ENCODE results near the gene EFL1.

DNA sequence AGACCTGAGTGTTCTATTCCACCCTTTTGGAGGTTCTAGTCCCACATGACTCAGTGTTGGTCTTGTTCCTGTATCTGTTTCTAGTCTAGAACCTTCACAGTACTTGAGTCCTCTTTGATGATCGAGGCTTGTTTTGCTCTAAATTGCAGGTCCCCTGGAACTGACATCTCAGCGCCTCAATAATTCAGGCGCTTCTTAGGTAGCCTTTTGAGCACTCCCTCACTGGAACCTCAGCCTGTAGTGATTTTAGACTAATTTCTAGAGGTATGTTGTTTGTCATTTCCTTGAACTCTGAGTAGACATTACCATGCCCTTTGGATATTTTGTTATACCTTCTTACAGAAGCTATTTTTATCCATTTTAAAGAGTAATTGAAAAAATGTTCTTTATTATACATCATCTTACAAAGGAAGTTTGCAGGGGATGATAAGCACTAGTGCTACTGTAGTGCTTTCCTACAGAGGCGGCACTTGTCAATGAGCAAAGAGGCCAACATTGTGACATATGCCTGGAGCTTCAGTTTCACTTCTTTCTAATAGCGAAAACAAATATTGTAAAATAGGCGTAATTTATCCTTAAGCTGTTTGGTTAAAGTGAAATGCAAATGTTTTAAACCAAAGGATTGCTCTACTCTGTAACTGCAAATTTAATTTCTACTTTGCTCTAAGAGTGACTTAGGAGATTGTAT, 75.7 kb downstream of the EFL1 start:
- TF ChIP-seq GABPA (IDR thresholded peaks at IDR 0.05 in 1 of 2, conservative IDR thresholded peaks at IDR 0.05 in 1 of 2) (no peak), NR2F2 (IDR thresholded peaks at IDR 0.05) (no peak), RAD21 (IDR thresholded peaks at IDR 0.05) (no peak)
- TF ChIP-seq, protein P1, sequence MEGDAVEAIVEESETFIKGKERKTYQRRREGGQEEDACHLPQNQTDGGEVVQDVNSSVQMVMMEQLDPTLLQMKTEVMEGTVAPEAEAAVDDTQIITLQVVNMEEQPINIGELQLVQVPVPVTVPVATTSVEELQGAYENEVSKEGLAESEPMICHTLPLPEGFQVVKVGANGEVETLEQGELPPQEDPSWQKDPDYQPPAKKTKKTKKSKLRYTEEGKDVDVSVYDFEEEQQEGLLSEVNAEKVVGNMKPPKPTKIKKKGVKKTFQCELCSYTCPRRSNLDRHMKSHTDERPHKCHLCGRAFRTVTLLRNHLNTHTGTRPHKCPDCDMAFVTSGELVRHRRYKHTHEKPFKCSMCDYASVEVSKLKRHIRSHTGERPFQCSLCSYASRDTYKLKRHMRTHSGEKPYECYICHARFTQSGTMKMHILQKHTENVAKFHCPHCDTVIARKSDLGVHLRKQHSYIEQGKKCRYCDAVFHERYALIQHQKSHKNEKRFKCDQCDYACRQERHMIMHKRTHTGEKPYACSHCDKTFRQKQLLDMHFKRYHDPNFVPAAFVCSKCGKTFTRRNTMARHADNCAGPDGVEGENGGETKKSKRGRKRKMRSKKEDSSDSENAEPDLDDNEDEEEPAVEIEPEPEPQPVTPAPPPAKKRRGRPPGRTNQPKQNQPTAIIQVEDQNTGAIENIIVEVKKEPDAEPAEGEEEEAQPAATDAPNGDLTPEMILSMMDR (IDR thresholded peaks at IDR 0.05; ENCODE audit: low read depth, low read length, missing input control), result no peak
- TF ChIP-seq, protein P2, sequence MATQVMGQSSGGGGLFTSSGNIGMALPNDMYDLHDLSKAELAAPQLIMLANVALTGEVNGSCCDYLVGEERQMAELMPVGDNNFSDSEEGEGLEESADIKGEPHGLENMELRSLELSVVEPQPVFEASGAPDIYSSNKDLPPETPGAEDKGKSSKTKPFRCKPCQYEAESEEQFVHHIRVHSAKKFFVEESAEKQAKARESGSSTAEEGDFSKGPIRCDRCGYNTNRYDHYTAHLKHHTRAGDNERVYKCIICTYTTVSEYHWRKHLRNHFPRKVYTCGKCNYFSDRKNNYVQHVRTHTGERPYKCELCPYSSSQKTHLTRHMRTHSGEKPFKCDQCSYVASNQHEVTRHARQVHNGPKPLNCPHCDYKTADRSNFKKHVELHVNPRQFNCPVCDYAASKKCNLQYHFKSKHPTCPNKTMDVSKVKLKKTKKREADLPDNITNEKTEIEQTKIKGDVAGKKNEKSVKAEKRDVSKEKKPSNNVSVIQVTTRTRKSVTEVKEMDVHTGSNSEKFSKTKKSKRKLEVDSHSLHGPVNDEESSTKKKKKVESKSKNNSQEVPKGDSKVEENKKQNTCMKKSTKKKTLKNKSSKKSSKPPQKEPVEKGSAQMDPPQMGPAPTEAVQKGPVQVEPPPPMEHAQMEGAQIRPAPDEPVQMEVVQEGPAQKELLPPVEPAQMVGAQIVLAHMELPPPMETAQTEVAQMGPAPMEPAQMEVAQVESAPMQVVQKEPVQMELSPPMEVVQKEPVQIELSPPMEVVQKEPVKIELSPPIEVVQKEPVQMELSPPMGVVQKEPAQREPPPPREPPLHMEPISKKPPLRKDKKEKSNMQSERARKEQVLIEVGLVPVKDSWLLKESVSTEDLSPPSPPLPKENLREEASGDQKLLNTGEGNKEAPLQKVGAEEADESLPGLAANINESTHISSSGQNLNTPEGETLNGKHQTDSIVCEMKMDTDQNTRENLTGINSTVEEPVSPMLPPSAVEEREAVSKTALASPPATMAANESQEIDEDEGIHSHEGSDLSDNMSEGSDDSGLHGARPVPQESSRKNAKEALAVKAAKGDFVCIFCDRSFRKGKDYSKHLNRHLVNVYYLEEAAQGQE (IDR thresholded peaks at IDR 0.05), result no peak

Measured in liver (tissue), 3 donors.